ENCODE data around the gene PGAM2.

Gene PGAM2

DNA sequence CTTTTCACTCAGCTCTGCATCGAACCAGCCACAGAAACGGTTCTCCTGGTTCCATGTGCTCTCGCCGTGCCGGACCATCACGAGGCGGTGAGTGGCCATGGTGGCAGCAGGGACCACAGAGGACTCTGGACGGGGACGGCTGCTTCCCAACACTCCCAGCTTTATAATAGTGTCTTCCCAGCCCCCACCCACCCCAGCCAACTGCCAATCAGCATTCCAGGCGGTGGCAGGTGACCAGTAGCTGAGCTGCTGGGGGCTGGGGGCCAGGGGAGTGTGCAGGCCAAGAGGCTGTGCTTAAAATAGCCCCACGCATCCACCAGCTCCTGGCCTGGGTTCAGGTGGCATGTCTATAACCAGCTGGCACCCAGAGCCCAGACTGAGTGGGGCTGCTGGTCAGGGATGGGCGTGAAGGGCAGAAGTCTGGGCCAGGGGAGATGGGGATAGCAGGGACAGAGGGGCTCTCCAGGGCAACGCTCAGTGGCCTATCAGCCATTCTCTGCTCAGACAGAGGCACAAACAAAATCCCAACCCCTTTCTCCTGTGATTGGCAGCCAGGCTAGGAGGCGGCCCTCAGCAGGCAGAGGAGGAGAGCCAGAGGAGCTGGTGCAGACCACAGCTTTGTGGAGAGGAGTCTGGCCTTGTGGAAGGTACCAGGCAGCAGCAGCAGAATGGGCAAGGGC, at the start of gene PGAM2:
Gene PGAM2, minus strand, starts transcription at position 137 of the 680 bp plus-strand sequence. Its CDS starts 38 bp downstream, at position 99.
- DNase-seq (ENCODE audit: low read depth): no peak
- TF ChIP-seq, protein P1, sequence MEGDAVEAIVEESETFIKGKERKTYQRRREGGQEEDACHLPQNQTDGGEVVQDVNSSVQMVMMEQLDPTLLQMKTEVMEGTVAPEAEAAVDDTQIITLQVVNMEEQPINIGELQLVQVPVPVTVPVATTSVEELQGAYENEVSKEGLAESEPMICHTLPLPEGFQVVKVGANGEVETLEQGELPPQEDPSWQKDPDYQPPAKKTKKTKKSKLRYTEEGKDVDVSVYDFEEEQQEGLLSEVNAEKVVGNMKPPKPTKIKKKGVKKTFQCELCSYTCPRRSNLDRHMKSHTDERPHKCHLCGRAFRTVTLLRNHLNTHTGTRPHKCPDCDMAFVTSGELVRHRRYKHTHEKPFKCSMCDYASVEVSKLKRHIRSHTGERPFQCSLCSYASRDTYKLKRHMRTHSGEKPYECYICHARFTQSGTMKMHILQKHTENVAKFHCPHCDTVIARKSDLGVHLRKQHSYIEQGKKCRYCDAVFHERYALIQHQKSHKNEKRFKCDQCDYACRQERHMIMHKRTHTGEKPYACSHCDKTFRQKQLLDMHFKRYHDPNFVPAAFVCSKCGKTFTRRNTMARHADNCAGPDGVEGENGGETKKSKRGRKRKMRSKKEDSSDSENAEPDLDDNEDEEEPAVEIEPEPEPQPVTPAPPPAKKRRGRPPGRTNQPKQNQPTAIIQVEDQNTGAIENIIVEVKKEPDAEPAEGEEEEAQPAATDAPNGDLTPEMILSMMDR (conservative IDR thresholded peaks at IDR 0.05; ENCODE audit: control insufficient read depth, insufficient read depth, low read depth, low read length): no peak
- no peak within 1 kb of the TSS for H3K4me3 ChIP-seq (ENCODE audit: control insufficient read depth, low read depth, low read length)

DNA sequence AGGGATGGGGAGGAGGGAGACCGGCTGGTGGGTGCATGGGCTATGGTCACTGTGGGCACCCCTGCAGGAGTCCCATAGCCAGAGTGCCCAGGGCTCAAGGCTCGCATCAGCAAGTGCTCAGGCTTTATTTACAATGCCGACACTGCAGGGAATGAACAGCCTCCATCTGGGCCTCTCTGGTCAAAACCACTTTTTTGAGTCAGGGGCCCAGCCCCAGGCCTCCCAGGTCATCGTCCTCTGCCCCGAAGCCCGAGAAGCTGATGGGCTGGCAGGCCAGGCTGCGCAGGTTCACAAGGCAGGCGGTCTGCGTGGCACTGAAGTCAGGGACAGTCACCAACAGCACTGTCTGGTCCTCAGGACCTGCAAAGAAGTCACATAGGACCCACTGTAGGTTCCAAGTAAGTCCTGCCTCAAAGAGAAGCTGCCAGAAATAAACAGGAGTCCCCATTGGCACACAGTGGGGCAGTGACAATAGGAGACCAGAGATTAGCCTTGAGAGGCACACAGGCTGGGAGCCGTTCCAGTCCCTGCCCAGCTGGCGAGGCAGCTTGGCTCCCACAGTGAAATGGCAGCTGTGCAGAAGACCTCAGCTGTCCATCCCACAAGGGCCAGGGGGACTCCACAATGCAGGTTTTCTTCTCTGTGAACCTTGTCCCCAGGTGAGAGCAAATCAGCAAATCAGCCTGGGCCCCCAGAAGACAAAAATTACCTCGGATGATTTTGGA, 49.4 kb upstream of the PGAM2 start:
- no peak for DNase-seq (ENCODE audit: low read depth)
- TF ChIP-seq, protein P1 (conservative IDR thresholded peaks at IDR 0.05; ENCODE audit: control insufficient read depth, insufficient read depth, low read depth, low read length): no peak
- no peak overlapping the region for H3K4me3 ChIP-seq (ENCODE audit: control insufficient read depth, low read depth, low read length)

DNA sequence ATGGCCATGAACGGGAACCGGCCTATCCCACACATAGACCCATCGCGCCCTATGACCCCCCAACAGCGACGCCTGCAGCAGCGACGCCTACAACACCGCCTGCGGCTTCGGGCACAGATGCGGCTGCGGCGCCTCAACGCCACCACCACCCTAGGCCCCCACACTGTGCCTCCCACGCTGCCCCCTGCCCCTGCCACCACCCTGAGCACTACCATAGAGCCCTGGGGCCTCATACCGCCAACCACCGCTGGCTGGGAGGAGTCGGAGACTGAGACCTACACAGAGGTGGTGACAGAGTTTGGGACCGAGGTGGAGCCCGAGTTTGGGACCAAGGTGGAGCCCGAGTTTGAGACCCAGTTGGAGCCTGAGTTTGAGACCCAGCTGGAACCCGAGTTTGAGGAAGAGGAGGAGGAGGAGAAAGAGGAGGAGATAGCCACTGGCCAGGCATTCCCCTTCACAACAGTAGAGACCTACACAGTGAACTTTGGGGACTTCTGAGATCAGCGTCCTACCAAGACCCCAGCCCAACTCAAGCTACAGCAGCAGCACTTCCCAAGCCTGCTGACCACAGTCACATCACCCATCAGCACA, 48.5 kb upstream of the PGAM2 start:
- no peak for DNase-seq (ENCODE audit: low read depth)
- H3K4me3 ChIP-seq (ENCODE audit: control insufficient read depth, low read depth, low read length): no peak overlapping the region
- TF ChIP-seq, protein P1 (conservative IDR thresholded peaks at IDR 0.05; ENCODE audit: control insufficient read depth, insufficient read depth, low read depth, low read length): no peak

DNA sequence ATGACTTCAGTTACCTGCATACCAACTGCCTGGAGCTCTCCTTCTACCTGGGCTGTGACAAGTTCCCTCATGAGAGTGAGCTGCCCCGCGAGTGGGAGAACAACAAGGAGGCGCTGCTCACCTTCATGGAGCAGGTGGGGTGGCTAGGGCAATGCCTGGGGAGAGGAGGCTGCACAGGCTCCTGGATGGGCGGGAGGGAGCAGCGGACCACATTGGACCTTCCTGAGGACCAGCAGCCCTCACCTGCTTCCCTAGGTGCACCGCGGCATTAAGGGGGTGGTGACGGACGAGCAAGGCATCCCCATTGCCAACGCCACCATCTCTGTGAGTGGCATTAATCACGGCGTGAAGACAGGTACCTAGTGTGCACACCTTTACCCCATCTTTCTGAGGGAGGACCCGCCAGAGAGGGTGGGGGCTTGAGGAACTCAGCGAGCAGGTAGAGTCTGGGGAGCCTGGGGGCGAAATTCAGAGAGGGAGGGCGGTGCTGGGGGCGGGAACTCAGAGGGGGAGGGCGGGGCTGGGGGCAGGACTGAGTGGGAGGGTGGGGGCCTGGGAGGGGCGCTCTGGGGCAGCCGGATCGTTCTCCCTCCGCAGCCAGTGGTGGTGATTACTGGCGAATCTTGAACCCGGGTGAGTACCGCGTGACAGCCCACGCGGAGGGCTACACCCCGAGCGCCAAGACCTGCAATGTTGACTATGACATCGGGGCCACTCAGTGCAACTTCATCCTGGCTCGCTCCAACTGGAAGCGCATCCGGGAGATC, 47.8 kb upstream of the PGAM2 start:
- TF ChIP-seq, protein P1 (conservative IDR thresholded peaks at IDR 0.05; ENCODE audit: control insufficient read depth, insufficient read depth, low read depth, low read length): no peak
- H3K4me3 ChIP-seq (ENCODE audit: control insufficient read depth, low read depth, low read length): no peak overlapping the region
- no peak for DNase-seq (ENCODE audit: low read depth)

DNA sequence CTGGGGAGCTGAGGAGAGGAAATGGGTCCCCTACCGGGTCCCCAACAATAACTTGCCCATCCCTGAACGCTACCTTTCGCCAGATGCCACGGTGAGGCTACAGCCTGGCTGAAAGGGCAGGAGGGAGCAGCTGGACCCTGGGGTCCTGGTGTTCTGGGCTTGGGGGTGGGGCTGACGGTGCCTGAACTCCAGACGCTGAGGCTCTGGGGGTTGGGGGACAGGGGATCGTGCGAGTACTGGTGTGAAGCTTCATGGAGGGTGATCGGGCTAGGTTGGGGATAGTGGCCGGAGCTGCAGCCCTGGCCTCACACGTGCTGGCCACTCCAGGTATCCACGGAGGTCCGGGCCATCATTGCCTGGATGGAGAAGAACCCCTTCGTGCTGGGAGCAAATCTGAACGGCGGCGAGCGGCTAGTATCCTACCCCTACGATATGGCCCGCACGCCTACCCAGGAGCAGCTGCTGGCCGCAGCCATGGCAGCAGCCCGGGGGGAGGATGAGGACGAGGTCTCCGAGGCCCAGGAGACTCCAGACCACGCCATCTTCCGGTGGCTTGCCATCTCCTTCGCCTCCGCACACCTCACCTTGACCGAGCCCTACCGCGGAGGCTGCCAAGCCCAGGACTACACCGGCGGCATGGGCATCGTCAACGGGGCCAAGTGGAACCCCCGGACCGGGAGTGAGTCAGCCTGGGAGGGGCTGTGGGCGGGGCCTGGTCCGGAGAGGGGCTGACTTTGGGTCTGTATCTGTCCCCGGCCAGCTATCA, 47.0 kb upstream of the PGAM2 start:
- H3K4me3 ChIP-seq (ENCODE audit: control insufficient read depth, low read depth, low read length): no peak overlapping the region
- TF ChIP-seq, protein P1 (conservative IDR thresholded peaks at IDR 0.05; ENCODE audit: control insufficient read depth, insufficient read depth, low read depth, low read length): no peak
- DNase-seq (ENCODE audit: low read depth): no peak

DNA sequence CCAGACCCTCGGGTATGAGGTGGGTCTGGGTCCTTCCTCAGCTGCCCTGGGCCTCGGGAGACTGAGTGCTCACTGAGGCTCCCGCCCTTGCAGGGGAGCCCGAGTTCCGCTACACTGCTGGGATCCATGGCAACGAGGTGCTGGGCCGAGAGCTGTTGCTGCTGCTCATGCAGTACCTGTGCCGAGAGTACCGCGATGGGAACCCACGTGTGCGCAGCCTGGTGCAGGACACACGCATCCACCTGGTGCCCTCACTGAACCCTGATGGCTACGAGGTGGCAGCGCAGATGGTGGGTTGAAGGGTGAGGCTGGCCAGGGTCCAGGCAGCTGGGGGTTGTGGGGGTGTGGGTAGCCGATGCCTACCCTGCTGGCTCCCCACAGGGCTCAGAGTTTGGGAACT, 46.4 kb upstream of the PGAM2 start:
- DNase-seq (ENCODE audit: low read depth): no peak
- no peak overlapping the region for H3K4me3 ChIP-seq (ENCODE audit: control insufficient read depth, low read depth, low read length)
- TF ChIP-seq, protein P1 (conservative IDR thresholded peaks at IDR 0.05; ENCODE audit: control insufficient read depth, insufficient read depth, low read depth, low read length): no peak

Data from fibroblast of mammary gland (primary cell).